ENCODE data around the gene LRRC30.

DNA sequence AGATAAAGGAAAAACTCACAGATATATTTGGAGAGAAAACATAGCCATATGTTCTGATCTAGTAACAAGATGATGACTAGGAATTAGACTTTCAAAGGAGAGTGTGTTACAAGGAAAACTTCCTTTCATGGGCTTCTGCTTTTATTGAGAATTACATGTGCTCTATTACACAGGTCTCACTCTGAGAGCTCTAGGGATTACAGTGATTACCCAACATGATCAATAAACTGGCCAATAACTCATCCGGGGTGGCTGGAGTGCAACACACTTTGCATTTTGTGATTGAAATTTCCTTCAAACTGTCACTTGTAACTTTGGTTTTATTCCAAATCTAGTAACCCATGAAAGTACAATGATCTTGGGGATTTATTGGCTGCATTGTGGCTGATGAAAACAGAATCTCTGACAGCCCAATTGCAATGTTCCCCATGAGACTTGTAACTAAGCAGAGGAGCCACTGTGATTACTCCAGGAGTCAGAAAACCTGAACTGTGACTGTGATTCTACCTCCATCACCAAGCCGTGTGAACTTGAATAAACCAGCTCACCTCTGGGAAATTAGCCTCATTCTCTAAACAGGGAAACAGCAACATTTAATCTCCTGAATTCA, 40.2 kb upstream of the LRRC30 start:
- TF ChIP-seq EZH2 (IDR thresholded peaks at IDR 0.05; ENCODE audit: low read length, unreplicated experiment): no peak
- TF ChIP-seq, protein P1, sequence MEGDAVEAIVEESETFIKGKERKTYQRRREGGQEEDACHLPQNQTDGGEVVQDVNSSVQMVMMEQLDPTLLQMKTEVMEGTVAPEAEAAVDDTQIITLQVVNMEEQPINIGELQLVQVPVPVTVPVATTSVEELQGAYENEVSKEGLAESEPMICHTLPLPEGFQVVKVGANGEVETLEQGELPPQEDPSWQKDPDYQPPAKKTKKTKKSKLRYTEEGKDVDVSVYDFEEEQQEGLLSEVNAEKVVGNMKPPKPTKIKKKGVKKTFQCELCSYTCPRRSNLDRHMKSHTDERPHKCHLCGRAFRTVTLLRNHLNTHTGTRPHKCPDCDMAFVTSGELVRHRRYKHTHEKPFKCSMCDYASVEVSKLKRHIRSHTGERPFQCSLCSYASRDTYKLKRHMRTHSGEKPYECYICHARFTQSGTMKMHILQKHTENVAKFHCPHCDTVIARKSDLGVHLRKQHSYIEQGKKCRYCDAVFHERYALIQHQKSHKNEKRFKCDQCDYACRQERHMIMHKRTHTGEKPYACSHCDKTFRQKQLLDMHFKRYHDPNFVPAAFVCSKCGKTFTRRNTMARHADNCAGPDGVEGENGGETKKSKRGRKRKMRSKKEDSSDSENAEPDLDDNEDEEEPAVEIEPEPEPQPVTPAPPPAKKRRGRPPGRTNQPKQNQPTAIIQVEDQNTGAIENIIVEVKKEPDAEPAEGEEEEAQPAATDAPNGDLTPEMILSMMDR (conservative IDR thresholded peaks at IDR 0.05; ENCODE audit: low read depth, low read length): no peak

Data from PC-3 (cell line).